Nephron (organoid): ENCODE measurements around the gene DCTPP1.
"Not testable (repeated sequence)": the region's sequence is repeated elsewhere in the genome, so short reads cannot be mapped to it uniquely, and the experiment has no call there.

ENCODE experiments used
- H3K27ac Mint-ChIP-seq, 3 experiments: 2 replicates each; pipeline ENCODE4 v1.8.0; 2020; ENCODE audit warnings: mixed read lengths in 3 of 3, mild to moderate bottlenecking in 2 of 3, moderate library complexity in 1 of 3
- H3K27me3 Mint-ChIP-seq: 2 replicates; pipeline ENCODE4 v1.8.0; 2021; ENCODE audit warnings: low read depth, mild to moderate bottlenecking, moderate library complexity, mixed read lengths
- H3K36me3 Mint-ChIP-seq: 2 replicates; pipeline ENCODE4 v1.8.0; 2020; ENCODE audit warnings: low read depth, mixed read lengths
- H3K4me1 Mint-ChIP-seq: 2 replicates; pipeline ENCODE4 v1.8.0; 2020; ENCODE audit warnings: mixed read lengths
- H3K4me3 Mint-ChIP-seq, 3 experiments: 2 replicates each; pipeline ENCODE4 v1.8.0; 2020; ENCODE audit warnings: mild to moderate bottlenecking in 3 of 3, mixed read lengths in 3 of 3, moderate library complexity in 2 of 3
- H3K9me3 Mint-ChIP-seq: 2 replicates; pipeline ENCODE4 v1.8.0; 2020; ENCODE audit warnings: mixed read lengths
- TF ChIP-seq, protein P1 (sequence below), 3 experiments: fragments of 200-600 bp; sonication (generic); IDR thresholded peaks; one replicate each; pipeline ENCODE4 v1.5.0; 2021; ENCODE audit warnings: antibody characterized with exemption in 3 of 3; ENCODE audit not compliant: unreplicated experiment in 3 of 3

DCTPP1 gene

DNA sequence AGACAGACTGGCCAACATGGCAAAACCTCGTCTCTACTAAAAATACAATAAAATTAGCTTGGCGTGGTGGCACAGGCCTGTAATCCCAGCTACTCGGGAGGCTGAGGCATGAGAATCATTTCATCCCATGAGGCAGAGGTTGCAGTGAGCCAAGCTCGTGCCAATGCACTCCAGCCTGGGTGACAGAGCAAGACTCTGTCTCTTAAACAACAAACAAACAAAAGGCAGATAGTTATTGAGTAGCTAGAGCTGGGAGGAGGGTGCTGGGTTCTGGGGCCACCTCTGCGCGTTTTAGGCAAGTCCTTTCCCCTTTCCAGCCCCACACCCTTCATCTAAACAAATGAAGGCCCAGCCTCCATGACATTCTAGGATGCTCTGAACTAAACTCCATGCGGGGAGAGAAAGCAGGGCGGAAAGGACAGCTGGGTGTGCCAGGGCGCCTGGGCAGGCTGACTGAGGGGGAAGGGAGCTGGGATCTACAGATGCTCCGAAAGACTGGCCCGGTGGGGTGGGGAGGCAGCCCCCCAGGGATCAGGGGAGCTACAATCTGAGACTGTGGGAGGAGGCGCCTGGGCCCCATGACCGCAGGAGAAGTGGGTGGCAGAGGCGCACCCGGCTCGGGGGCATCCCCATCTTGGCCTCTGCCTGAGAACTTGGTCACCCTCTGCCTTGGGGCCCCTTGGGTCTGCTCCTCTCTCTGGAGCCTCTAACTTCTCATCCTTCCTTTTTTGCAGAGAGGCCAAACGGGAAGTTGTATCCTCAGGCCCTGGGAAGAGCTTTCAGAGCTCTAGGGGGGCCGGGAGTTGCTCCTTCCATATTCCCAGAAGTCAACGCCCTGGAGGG is 43.6 kb upstream of the DCTPP1 start:
- Mint-ChIP-seq H3K36me3 (no peaks in the 10 kb centered on the region), H3K27ac (no peak overlapping the region), H3K4me1 (no peaks in the 10 kb centered on the region), H3K4me3 (no peak overlapping the region), H3K27me3 (peaks cover 8% of the 10 kb centered on the region), H3K9me3 (no peaks in the 10 kb centered on the region)
- TF ChIP-seq, protein P1, sequence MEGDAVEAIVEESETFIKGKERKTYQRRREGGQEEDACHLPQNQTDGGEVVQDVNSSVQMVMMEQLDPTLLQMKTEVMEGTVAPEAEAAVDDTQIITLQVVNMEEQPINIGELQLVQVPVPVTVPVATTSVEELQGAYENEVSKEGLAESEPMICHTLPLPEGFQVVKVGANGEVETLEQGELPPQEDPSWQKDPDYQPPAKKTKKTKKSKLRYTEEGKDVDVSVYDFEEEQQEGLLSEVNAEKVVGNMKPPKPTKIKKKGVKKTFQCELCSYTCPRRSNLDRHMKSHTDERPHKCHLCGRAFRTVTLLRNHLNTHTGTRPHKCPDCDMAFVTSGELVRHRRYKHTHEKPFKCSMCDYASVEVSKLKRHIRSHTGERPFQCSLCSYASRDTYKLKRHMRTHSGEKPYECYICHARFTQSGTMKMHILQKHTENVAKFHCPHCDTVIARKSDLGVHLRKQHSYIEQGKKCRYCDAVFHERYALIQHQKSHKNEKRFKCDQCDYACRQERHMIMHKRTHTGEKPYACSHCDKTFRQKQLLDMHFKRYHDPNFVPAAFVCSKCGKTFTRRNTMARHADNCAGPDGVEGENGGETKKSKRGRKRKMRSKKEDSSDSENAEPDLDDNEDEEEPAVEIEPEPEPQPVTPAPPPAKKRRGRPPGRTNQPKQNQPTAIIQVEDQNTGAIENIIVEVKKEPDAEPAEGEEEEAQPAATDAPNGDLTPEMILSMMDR (IDR thresholded peaks at IDR 0.05; ENCODE audit: unreplicated experiment in 3 of 3), result no peak

DNA sequence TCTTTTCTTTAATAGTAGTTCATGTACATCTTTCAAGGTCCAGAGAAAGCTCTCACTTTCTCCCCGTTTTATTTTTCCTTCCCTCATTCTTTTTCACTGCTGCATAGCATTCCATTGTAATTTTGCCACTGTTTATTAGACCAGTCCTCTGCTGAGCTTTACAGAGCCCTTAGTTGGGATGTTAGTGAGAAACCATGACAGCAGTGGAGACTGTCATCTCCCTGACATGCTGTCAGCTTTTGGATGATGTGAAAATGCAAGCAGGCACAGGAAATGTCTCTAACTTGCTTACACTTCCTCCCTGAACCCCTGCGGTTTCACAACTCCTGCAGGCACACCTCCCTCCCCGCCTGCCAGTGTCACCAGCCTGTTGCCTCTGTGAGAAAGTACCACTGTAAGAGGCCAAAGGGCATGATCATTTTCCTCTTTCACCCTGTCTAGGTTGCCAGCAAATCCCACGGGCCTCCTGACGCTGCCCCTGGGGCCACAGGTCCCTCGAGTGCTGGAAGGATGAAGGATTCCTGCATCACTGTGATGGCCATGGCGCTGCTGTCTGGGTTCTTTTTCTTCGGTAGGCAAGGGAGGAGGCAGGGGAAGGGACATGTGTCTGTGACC is 42.6 kb upstream of the DCTPP1 start, which contains the start of gene ITGAL:
Gene ITGAL, plus strand, starts transcription at position 415 of the 615 bp plus-strand sequence. Its CDS starts 96 bp downstream, at position 511.
- no peak within 1 kb of the TSS for H3K4me3 Mint-ChIP-seq
- TF ChIP-seq, protein P1 (IDR thresholded peaks at IDR 0.05; ENCODE audit: unreplicated experiment in 3 of 3), result no peak
- H3K4me1 Mint-ChIP-seq, result no peaks in the 10 kb centered on the region
- H3K36me3 Mint-ChIP-seq, result no peaks in the 10 kb centered on the region
- no peak within 1 kb of the TSS for H3K27ac Mint-ChIP-seq
- no peaks in the 10 kb centered on the region for H3K9me3 Mint-ChIP-seq
- H3K27me3 Mint-ChIP-seq, result peaks cover 8% of the 10 kb centered on the region

DNA sequence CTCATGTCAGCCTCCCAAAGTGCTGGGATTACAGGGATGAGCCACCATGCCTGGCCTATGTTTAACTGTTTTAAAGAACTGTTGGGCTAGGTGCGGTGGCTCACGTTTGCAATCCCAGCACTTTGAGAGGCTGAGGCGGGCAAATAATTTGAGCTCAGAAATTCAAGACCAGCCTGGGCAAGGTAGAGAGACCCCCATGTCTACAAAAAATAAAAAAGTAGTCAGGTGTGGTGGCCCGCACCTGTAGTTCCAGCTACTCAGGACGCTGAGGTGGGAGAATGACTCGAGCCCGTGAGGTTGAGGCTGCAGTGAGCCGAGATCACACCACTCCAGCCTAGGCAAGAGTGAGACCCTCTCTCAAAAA is 40.8 kb upstream of the DCTPP1 start:
- no peaks in the 10 kb centered on the region for H3K9me3 Mint-ChIP-seq
- peaks cover 8% of the 10 kb centered on the region for H3K27me3 Mint-ChIP-seq
- no peak overlapping the region for H3K27ac Mint-ChIP-seq
- TF ChIP-seq, protein P1 (IDR thresholded peaks at IDR 0.05; ENCODE audit: unreplicated experiment in 3 of 3), result no peak
- H3K4me3 Mint-ChIP-seq, result no peak overlapping the region
- H3K4me1 Mint-ChIP-seq, result no peaks in the 10 kb centered on the region
- H3K36me3 Mint-ChIP-seq, result no peaks in the 10 kb centered on the region

DNA sequence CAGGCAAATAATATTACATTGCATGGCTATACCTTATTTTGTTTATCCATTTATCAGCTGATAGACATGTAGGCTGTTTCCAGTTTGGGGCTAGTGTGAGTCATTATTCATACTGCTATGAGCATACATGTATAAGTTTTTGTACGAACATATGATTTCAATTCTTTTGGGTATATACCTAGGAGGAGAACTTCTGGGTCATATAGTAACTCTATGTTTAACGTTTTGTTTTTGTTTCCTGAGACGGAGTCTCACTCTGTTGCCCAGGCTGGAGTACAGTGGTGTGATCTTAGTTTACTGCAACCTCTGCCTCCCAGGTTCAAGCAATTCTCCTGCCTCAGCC is 40.3 kb upstream of the DCTPP1 start:
- peaks cover 8% of the 10 kb centered on the region for H3K27me3 Mint-ChIP-seq
- no peaks in the 10 kb centered on the region for H3K9me3 Mint-ChIP-seq
- no peak overlapping the region for H3K4me3 Mint-ChIP-seq
- no peaks in the 10 kb centered on the region for H3K4me1 Mint-ChIP-seq
- no peaks in the 10 kb centered on the region for H3K36me3 Mint-ChIP-seq
- no peak overlapping the region for H3K27ac Mint-ChIP-seq
- TF ChIP-seq, protein P1 (IDR thresholded peaks at IDR 0.05; ENCODE audit: unreplicated experiment in 3 of 3), result no peak

DNA sequence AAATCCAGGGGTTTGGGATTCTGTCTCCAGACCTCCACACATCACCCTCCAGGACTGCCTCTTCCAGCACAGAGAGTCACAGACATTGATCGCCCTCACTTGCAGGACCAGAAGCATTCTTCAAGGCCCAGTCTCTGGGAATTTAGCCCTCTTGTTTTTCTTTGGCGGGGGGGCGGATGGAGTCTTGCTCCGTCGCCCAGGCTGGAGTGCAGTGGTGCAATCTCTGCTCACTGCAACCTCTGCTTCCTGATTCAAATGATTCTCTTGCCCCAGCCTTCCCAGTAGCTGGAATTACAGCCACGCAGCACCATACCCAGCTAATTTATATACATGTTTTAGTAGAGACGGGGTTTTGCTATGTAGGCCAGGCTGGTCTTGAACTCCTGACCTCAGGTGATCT is 34.2 kb upstream of the DCTPP1 start:
- no peaks in the 10 kb centered on the region for H3K4me1 Mint-ChIP-seq
- H3K9me3 Mint-ChIP-seq, result no peaks in the 10 kb centered on the region
- TF ChIP-seq, protein P1 (IDR thresholded peaks at IDR 0.05; ENCODE audit: unreplicated experiment in 3 of 3), result no peak
- H3K27me3 Mint-ChIP-seq, result no peaks in the 10 kb centered on the region
- no peak overlapping the region for H3K27ac Mint-ChIP-seq
- H3K4me3 Mint-ChIP-seq, result no peak overlapping the region
- H3K36me3 Mint-ChIP-seq, result no peaks in the 10 kb centered on the region

DNA sequence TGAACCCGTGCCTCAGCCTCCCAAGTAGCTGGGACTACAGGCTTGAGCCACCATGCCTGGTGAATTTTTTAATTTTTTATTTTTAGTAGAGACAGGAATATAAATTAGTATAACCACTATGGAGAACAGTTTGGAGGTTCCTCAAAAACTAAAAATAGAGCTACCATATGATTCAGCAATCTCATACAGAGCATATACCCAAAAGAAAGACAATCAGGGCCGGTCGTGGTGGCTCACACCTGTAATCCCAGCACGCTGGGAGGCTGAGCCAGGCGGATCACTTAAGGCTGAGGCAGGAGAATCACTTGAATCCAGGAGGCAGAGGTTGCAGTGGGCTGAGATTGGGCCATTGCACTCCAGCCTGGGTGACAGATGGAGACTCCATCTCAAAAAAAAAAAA is 31.6 kb upstream of the DCTPP1 start:
- H3K36me3 Mint-ChIP-seq, H3K4me1 Mint-ChIP-seq, H3K27ac Mint-ChIP-seq, H3K9me3 Mint-ChIP-seq, H3K4me3 Mint-ChIP-seq, H3K27me3 Mint-ChIP-seq: not testable (repeated sequence)
